DND-41 (cell line): Measurements from ENCODE around the gene POU6F1.

Experiments used
- ATAC-seq: fragments of 200-7000 bp; cut with Tn5 transposase; 3 replicates; pipeline ENCODE4 v1.9.1; 2021; ENCODE audit warnings: low read depth; ENCODE audit not compliant: insufficient read depth
- DNase-seq: peaks from one replicate; pipeline ENCODE4 v3.0.0-alpha.2; 2020
- H2AFZ ChIP-seq: 2 replicates; pipeline ENCODE4 v1.6.0; 2012; ENCODE audit warnings: low read depth, low read length
- H3K27ac ChIP-seq: 2 replicates; pipeline ENCODE4 v1.5.1; 2012; ENCODE audit warnings: low read length, inconsistent platforms
- H3K27me3 ChIP-seq: fragments of 200-600 bp; sonication (generic); 2 replicates; pipeline ENCODE4 v1.6.0; 2012; ENCODE audit warnings: low read length, mild to moderate bottlenecking, inconsistent platforms; ENCODE audit not compliant: insufficient read depth, poor library complexity
- H3K36me3 ChIP-seq: 2 replicates; pipeline ENCODE4 v1.5.1; 2012; ENCODE audit warnings: low read length, inconsistent platforms; ENCODE audit not compliant: insufficient read depth
- H3K4me1 ChIP-seq: 2 replicates; pipeline ENCODE4 v1.5.1; 2012; ENCODE audit warnings: mild to moderate bottlenecking, low read length; ENCODE audit not compliant: insufficient read depth
- H3K4me2 ChIP-seq: 2 replicates; pipeline ENCODE4 v1.6.0; 2012; ENCODE audit warnings: mild to moderate bottlenecking, moderate library complexity, low read length, inconsistent platforms; ENCODE audit not compliant: insufficient read depth
- H3K4me3 ChIP-seq, 2 experiments: fragments of 200-600 bp in 1 of 2; shearing (Covaris generic) in 1 of 2; 2 replicates each; pipeline ENCODE4 v1.5.1; 2012 to 2016; ENCODE audit warnings: inconsistent platforms in 2 of 2, low read length in 2 of 2, mild to moderate bottlenecking in 2 of 2, low read depth in 1 of 2, moderate library complexity in 1 of 2
- H3K79me2 ChIP-seq: 2 replicates; pipeline ENCODE4 v1.6.0; 2012; ENCODE audit warnings: low read length, inconsistent platforms; ENCODE audit not compliant: insufficient read depth
- H3K9ac ChIP-seq: 2 replicates; pipeline ENCODE4 v1.6.0; 2012; ENCODE audit warnings: low read depth, mild to moderate bottlenecking, inconsistent platforms, low read length, moderate library complexity
- H3K9me3 ChIP-seq: 2 replicates; pipeline ENCODE4 v1.5.1; 2012; ENCODE audit warnings: low read length, moderate library complexity, mild to moderate bottlenecking, inconsistent platforms; ENCODE audit not compliant: insufficient read depth, severe bottlenecking
- H4K20me1 ChIP-seq: 2 replicates; pipeline ENCODE4 v1.6.0; 2012; ENCODE audit warnings: low read length; ENCODE audit not compliant: insufficient read depth
- EZH2 ChIP-seq: IDR thresholded peaks from 3 replicates; pipeline ENCODE4 v1.6.1; 2012; ENCODE audit warnings: borderline replicate concordance, low read depth, mild to moderate bottlenecking, moderate library complexity, low read length, inconsistent platforms; ENCODE audit not compliant: severe bottlenecking
- TF ChIP-seq, protein P1 (sequence below): IDR thresholded peaks from 2 replicates; pipeline ENCODE4 v1.5.1; 2012; ENCODE audit warnings: borderline replicate concordance, low read length, moderate library complexity, mild to moderate bottlenecking; ENCODE audit not compliant: poor library complexity, severe bottlenecking; ENCODE audit errors: extremely low read depth

Gene POU6F1

DNA sequence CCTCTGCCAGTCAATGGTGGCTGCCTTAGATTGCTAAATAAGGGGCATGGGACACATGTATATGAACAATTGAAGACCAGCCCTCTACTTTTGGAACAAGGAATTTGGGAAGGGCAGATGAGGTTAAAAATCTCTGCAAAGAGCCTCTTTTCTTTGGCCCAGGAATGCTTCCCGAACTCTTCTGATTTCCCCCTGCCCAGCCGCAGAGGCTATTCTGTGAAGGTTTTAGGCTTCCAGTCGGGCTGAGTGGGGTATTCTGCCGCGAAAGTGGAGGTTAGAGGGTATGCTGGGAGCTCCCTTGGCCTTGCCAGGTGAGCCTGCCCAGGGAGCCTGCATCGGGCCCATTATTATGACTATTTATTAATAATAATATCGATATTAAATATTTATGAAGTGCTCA lies 1.2 kb downstream of the POU6F1 start:
- Histone ChIP-seq H3K27ac (no peak overlapping the region), H3K4me2 (no peak overlapping the region; the same call in 1 of the 2 replicates), H3K36me3 (no peaks in the 10 kb centered on the region), H3K27me3 (peaks cover 2% of the 10 kb centered on the region), H4K20me1 (no peaks in the 10 kb centered on the region), H3K9me3 (no peaks in the 10 kb centered on the region), H3K9ac (no peak overlapping the region), H2AFZ (no peak overlapping the region), H3K79me2 (no peaks in the 10 kb centered on the region), H3K4me1 (peaks cover 18% of the 10 kb centered on the region), H3K4me3 (no peak overlapping the region)
- DNase-seq (no peak), ATAC-seq (no peak)
- no peak for TF ChIP-seq EZH2
- TF ChIP-seq, protein P1, sequence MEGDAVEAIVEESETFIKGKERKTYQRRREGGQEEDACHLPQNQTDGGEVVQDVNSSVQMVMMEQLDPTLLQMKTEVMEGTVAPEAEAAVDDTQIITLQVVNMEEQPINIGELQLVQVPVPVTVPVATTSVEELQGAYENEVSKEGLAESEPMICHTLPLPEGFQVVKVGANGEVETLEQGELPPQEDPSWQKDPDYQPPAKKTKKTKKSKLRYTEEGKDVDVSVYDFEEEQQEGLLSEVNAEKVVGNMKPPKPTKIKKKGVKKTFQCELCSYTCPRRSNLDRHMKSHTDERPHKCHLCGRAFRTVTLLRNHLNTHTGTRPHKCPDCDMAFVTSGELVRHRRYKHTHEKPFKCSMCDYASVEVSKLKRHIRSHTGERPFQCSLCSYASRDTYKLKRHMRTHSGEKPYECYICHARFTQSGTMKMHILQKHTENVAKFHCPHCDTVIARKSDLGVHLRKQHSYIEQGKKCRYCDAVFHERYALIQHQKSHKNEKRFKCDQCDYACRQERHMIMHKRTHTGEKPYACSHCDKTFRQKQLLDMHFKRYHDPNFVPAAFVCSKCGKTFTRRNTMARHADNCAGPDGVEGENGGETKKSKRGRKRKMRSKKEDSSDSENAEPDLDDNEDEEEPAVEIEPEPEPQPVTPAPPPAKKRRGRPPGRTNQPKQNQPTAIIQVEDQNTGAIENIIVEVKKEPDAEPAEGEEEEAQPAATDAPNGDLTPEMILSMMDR: no peak

DNA sequence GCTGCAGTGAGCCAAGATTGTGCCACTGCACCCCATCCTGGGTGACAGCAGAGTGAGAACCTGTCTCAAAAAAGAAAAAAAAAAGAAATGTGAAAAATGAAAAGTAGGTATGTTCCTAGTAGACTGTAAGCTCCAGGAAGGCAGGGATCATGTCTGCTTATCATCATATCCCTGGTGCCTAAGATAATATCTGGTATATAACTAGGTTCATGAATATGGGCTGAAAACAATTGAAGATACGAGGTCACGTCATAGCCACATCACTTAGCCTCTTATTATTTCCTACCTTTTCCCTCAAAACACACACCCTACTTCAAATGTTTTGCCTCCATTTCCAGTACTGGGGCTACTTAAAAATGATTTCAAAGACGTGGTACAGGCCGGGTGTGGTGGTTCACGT lies 3.0 kb downstream of the POU6F1 start:
- H3K9me3 ChIP-seq: no peaks in the 10 kb centered on the region
- TF ChIP-seq EZH2: no peak
- TF ChIP-seq, protein P1: no peak
- ATAC-seq: no peak

DNA sequence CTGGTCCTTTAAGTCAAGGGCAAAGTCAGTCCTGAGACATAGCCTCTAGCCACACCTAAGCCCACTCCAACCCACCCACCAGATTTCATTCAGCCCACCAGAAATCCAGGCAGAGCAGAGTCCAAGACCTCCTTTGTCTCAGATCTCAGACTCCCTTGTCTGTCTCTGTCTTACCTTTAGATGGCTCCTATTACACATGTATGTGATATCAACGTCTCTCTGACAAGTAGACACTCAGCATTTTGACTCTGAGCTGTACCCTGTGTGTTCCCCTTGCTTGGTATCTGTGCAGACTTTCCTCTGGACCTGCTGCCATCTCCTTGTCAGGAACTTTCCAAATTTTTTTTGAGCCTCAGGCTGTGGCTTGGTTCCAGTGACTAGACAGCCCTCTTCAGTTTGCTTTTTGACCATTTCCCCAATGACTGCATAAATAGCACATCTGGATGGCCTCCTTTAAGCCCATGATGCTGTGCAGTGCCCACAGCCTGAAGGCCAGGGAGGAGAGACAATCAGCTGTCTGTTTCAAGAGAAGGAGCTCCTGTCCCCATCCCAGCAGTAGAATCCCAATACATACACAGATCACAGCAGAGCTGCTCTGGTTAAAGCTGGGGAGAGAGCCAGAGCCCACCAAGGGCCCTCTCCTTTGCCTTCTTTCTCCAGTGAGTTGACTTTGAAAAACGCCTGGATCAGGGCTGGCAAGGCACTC lies 7.0 kb downstream of the POU6F1 start:
- Histone ChIP-seq H3K9ac (no peak overlapping the region), H3K27ac (no peak overlapping the region), H3K27me3 (no peaks in the 10 kb centered on the region), H2AFZ (no peak overlapping the region), H3K9me3 (no peaks in the 10 kb centered on the region), H3K36me3 (no peaks in the 10 kb centered on the region), H3K4me1 (no peaks in the 10 kb centered on the region), H4K20me1 (no peaks in the 10 kb centered on the region), H3K4me3 (no peak overlapping the region), H3K79me2 (no peaks in the 10 kb centered on the region), H3K4me2 (no peak overlapping the region)
- no peak for DNase-seq
- no peak for ATAC-seq
- no peak for TF ChIP-seq EZH2
- TF ChIP-seq, protein P1: no peak

More for the DNA sequence above, 3.0 kb downstream of the POU6F1 start:
- H3K27ac ChIP-seq: no peak overlapping the region
- no peaks in the 10 kb centered on the region for H3K79me2 ChIP-seq
- DNase-seq: no peak
- no peak overlapping the region for H3K4me3 ChIP-seq
- no peak overlapping the region for H3K4me2 ChIP-seq
- peaks cover 2% of the 10 kb centered on the region for H3K27me3 ChIP-seq
- no peaks in the 10 kb centered on the region for H3K36me3 ChIP-seq
- H2AFZ ChIP-seq: no peak overlapping the region
- H3K4me1 ChIP-seq: peaks cover 18% of the 10 kb centered on the region
- H4K20me1 ChIP-seq: no peaks in the 10 kb centered on the region
- H3K9ac ChIP-seq: no peak overlapping the region
